Ishikawa (cell line): ENCODE data around the gene CCIN.

Experiments used
- EGR1 ChIP-seq: IDR thresholded peaks from 2 replicates; pipeline ENCODE4 v1.6.1; 2012
- EP300 ChIP-seq: IDR thresholded peaks from 2 replicates; pipeline ENCODE4 v1.6.1; 2012; ENCODE audit warnings: borderline replicate concordance
- RAD21 ChIP-seq: IDR thresholded peaks from 2 replicates; pipeline ENCODE4 v1.6.1; 2012; ENCODE audit warnings: low read depth

DNA sequence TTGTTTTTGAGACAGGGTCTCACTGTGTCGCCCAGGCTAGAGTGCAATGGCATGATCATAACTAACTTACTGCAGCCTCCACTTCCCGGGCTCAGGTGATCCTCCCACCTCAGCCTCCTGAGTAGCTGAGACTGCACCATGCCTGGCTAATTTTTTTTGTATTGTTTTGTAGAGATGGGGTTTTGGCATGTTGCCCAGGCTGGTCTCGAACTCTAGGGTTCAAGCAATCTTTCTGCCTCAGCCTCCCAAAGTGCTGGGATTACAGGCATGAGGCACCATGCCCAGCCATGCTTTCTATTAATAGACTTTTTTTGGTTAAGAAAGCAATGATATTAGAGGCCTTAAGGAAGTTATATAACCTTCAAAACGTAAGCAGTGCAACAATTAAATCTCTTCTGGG is 44.8 kb downstream of the CCIN start:
- TF ChIP-seq EGR1 = no peak
- no peak for TF ChIP-seq EP300
- TF ChIP-seq RAD21 = no peak
